H1 (cell line): ENCODE measurements around the gene KCNQ2. TPM values are rescaled to one million over a fixed set of nuclear protein-coding genes. Genes with fewer than 3 reads are reported as not detected.

Experiments
- CTCF ChIA-PET: fragments of 300-600 bp; sonication (Branson Sonifier 250); formaldehyde crosslinking; loops from one replicate; lab custom pipeline; 2021; ENCODE audit not compliant: partially characterized antibody; lab: Charles Lee
- POLR2A ChIA-PET: fragments of 300-600 bp; sonication (Branson Sonifier 250); formaldehyde crosslinking; loops from one replicate; lab custom pipeline; 2021; ENCODE audit warnings: inconsistent platforms; ENCODE audit not compliant: partially characterized antibody; lab: Charles Lee
- DNase-seq, 2 experiments: peaks; one replicate each; pipeline versions ENCODE4 v3.0.0 to v3.0.0-alpha.2; 2010 to 2022; ENCODE audit warnings: low spot score in 2 of 2, low read depth in 1 of 2, mixed read lengths in 1 of 2
- FAIRE-seq: peaks from 2 replicates; lab custom pipeline; 2011; peaks lifted over from hg19 to GRCh38; lab: Jason Lieb, UNC
- H2AFZ ChIP-seq: 2 replicates; pipeline ENCODE4 v1.8.1; 2012; ENCODE audit warnings: low read length, inconsistent platforms
- H2AK5ac ChIP-seq: 2 replicates; pipeline ENCODE4 v1.6.1; 2013; ENCODE audit warnings: low read depth, low read length
- H2BK120ac ChIP-seq: replicated peaks from 2 replicates; pipeline ENCODE3; 2013; ENCODE audit warnings: low read depth, low read length, inconsistent platforms
- H2BK12ac ChIP-seq: 2 replicates; pipeline ENCODE4 v1.6.1; 2013; ENCODE audit warnings: low read depth, low read length
- H2BK15ac ChIP-seq: 2 replicates; pipeline ENCODE4 v1.6.1; 2013; ENCODE audit warnings: low read length
- H2BK20ac ChIP-seq: 2 replicates; pipeline ENCODE4 v1.6.1; 2013; ENCODE audit warnings: low read length
- H2BK5ac ChIP-seq: 2 replicates; pipeline ENCODE4 v1.6.1; 2013; ENCODE audit warnings: low read depth, low read length
- H3K14ac ChIP-seq: 2 replicates; pipeline ENCODE4 v1.6.1; 2013; ENCODE audit warnings: inconsistent platforms; ENCODE audit not compliant: insufficient read length
- H3K18ac ChIP-seq: 2 replicates; pipeline ENCODE4 v1.6.1; 2013; ENCODE audit warnings: low read length; ENCODE audit errors: extremely low read depth
- H3K23ac ChIP-seq: 2 replicates; pipeline ENCODE4 v1.6.1; 2013; ENCODE audit warnings: inconsistent platforms; ENCODE audit not compliant: insufficient read length
- H3K23me2 ChIP-seq: 2 replicates; pipeline ENCODE4 v1.6.1; 2013; ENCODE audit warnings: low read depth, low read length
- H3K27ac ChIP-seq: 2 replicates; pipeline ENCODE4 v1.6.1; 2011; ENCODE audit warnings: low read depth, low read length, inconsistent platforms
- H3K27me3 ChIP-seq, 4 experiments: replicated peaks in 1 of 4; 1 replicate in 1 of 4; 2 replicates in 3 of 4; pipeline versions ENCODE4 v1.6.1 to v1.8.1; 2011 to 2013; ENCODE audit warnings: low read length in 3 of 4, mild to moderate bottlenecking in 3 of 4, inconsistent platforms in 2 of 4, mixed read lengths in 2 of 4, moderate library complexity in 1 of 4; ENCODE audit not compliant: control insufficient read depth in 3 of 4, insufficient read depth in 3 of 4; ENCODE audit errors: extremely low read depth in 1 of 4
- H3K36me3 ChIP-seq, 4 experiments: 2 replicates each; pipeline versions ENCODE4 v1.6.1 to v1.8.1; 2011 to 2013; ENCODE audit warnings: mild to moderate bottlenecking in 4 of 4, low read length in 3 of 4, moderate library complexity in 2 of 4, control low read depth in 1 of 4, inconsistent platforms in 1 of 4; ENCODE audit not compliant: insufficient read depth in 4 of 4, control insufficient read depth in 2 of 4
- H3K4ac ChIP-seq: replicated peaks from 2 replicates; pipeline ENCODE3; 2013; ENCODE audit warnings: low read length, low read depth, mixed read lengths, inconsistent platforms; ENCODE audit not compliant: insufficient read length
- H3K4me1 ChIP-seq, 4 experiments: replicated peaks in 1 of 4; 1 replicate in 1 of 4; 2 replicates in 3 of 4; pipeline versions ENCODE4 v1.6.1 to v1.8.1; 2011 to 2013; ENCODE audit warnings: low read length in 3 of 4, inconsistent platforms in 2 of 4, mixed read lengths in 1 of 4; ENCODE audit not compliant: insufficient read depth in 4 of 4, control insufficient read depth in 3 of 4
- H3K4me2 ChIP-seq, 2 experiments: 2 replicates each; pipeline versions ENCODE4 v1.6.1 to v1.8.1; 2011 to 2013; ENCODE audit warnings: low read depth in 2 of 2, low read length in 2 of 2, control low read depth in 1 of 2, inconsistent platforms in 1 of 2, mild to moderate bottlenecking in 1 of 2; ENCODE audit not compliant: insufficient read depth in 1 of 2
- H3K4me3 ChIP-seq, 4 experiments: fragments of 200-600, 300-600 bp in 1 of 4; sonication (generic), shearing (Covaris generic), sonication (Bioruptor Twin) in 1 of 4; 2 replicates each; pipeline versions ENCODE4 v1.5.1 to v1.8.1; 2011 to 2016; ENCODE audit warnings: low read length in 4 of 4, low read depth in 3 of 4, control low read depth in 2 of 4, inconsistent platforms in 2 of 4, mild to moderate bottlenecking in 2 of 4, mixed read lengths in 1 of 4, moderate library complexity in 1 of 4; ENCODE audit not compliant: insufficient read depth in 2 of 4; ENCODE audit errors: extremely low read depth in 1 of 4
- H3K56ac ChIP-seq: replicated peaks from 2 replicates; pipeline ENCODE3; 2013; ENCODE audit warnings: low read depth, mild to moderate bottlenecking, mixed read lengths, low read length, inconsistent platforms; ENCODE audit not compliant: insufficient read length
- H3K79me1 ChIP-seq: 2 replicates; pipeline ENCODE4 v1.6.1; 2013; ENCODE audit warnings: low read depth, low read length, control low read depth
- H3K79me2 ChIP-seq, 2 experiments: 2 replicates each; pipeline versions ENCODE4 v1.6.1 to v1.8.1; 2012 to 2013; ENCODE audit warnings: low read length in 2 of 2, mild to moderate bottlenecking in 2 of 2, inconsistent platforms in 1 of 2; ENCODE audit not compliant: insufficient read depth in 2 of 2, control insufficient read depth in 1 of 2
- H3K9ac ChIP-seq, 4 experiments: replicated peaks in 1 of 4; 1 replicate in 1 of 4; 2 replicates in 3 of 4; pipeline versions ENCODE4 v1.6.1 to v1.8.1; 2011 to 2013; ENCODE audit warnings: low read depth in 3 of 4, low read length in 3 of 4, control low read depth in 2 of 4, mild to moderate bottlenecking in 2 of 4, moderate library complexity in 2 of 4, inconsistent platforms in 1 of 4; ENCODE audit errors: extremely low read depth in 1 of 4
- H3K9me3 ChIP-seq, 2 experiments: 2 replicates each; pipeline versions ENCODE4 v1.6.1 to v1.8.1; 2012 to 2013; ENCODE audit warnings: mild to moderate bottlenecking in 2 of 2, moderate library complexity in 2 of 2, control low read depth in 1 of 2, inconsistent platforms in 1 of 2, low read depth in 1 of 2, low read length in 1 of 2, mixed read lengths in 1 of 2; ENCODE audit not compliant: insufficient read depth in 2 of 2
- H4K20me1 ChIP-seq, 2 experiments: replicated peaks in 1 of 2; 2 replicates each; pipeline versions ENCODE3 to v1.8.1; 2011 to 2013; ENCODE audit warnings: inconsistent platforms in 2 of 2, low read length in 2 of 2, mild to moderate bottlenecking in 1 of 2; ENCODE audit not compliant: insufficient read depth in 2 of 2, control insufficient read depth in 1 of 2
- H4K5ac ChIP-seq: 2 replicates; pipeline ENCODE4 v1.6.1; 2013; ENCODE audit warnings: low read length, low read depth, mixed read lengths, inconsistent platforms; ENCODE audit not compliant: insufficient read length
- H4K8ac ChIP-seq: 2 replicates; pipeline ENCODE4 v1.8.0; 2013; ENCODE audit warnings: mild to moderate bottlenecking, moderate library complexity, low read length, inconsistent platforms; ENCODE audit not compliant: insufficient read depth; ENCODE audit errors: extremely low read depth
- H4K91ac ChIP-seq: replicated peaks from 2 replicates; pipeline ENCODE3; 2013; ENCODE audit warnings: low read length, mixed read lengths, inconsistent platforms; ENCODE audit not compliant: insufficient read length
- ATF2 ChIP-seq: IDR thresholded peaks from 2 replicates; pipeline ENCODE4 v1.6.1; 2012; ENCODE audit warnings: low read length, inconsistent platforms
- BCL11A ChIP-seq, 2 experiments: IDR thresholded peaks; one replicate each; pipeline ENCODE4 v1.6.1; 2011; ENCODE audit warnings: low read depth in 2 of 2, low read length in 2 of 2, mild to moderate bottlenecking in 2 of 2
- CREB1 ChIP-seq: IDR thresholded peaks from 2 replicates; pipeline ENCODE4 v1.6.1; 2012; ENCODE audit warnings: inconsistent platforms
- E2F6 ChIP-seq: IDR thresholded peaks from 2 replicates; pipeline ENCODE4 v1.6.1; 2012; ENCODE audit warnings: inconsistent platforms
- KDM4A ChIP-seq: IDR thresholded peaks from one replicate; pipeline ENCODE4 v1.7.1; 2012; ENCODE audit warnings: low read depth, mild to moderate bottlenecking, moderate library complexity, low read length, inconsistent platforms; ENCODE audit not compliant: severe bottlenecking
- SIN3A ChIP-seq, 2 experiments: IDR thresholded peaks in 1 of 2; conservative IDR thresholded peaks in 1 of 2; 2 replicates each; pipeline ENCODE4 v1.6.1; 2011 to 2012; ENCODE audit warnings: low read length in 2 of 2, improper control_type of control experiment in 1 of 2, low read depth in 1 of 2, mild to moderate bottlenecking in 1 of 2
- SP4 ChIP-seq: IDR thresholded peaks from 2 replicates; pipeline ENCODE4 v1.6.1; 2012; ENCODE audit warnings: low read length, inconsistent platforms
- SRF ChIP-seq: IDR thresholded peaks from 2 replicates; pipeline ENCODE4 v1.6.1; 2011; ENCODE audit warnings: mild to moderate bottlenecking, low read depth, low read length, moderate library complexity
- WGBS, 2 experiments: shearing (Covaris generic) in 1 of 2; methylation state at CpG; one replicate each; pipeline versions ENCODE4 v1.1.6 to v1.1.7; 2013 to 2015; ENCODE audit warnings: low lambda C conversion rate in 2 of 2, mixed read lengths in 2 of 2, inconsistent platforms in 1 of 2, low coverage in 1 of 2, missing lambda C conversion rate in 1 of 2; ENCODE audit not compliant: insufficient replicate concordance in 2 of 2, insufficient coverage in 1 of 2, insufficient read length in 1 of 2; ENCODE audit errors: extremely low coverage in 1 of 2, missing lambda C conversion rate in 1 of 2; 5-methylcytosine and 5-hydroxymethylcytosine counted together
- polyA plus RNA-seq, 7 experiments: library from polyadenylated mRNA; depleted of rRNA in 3 of 7; stranded (reverse) in 5 of 7; unstranded in 2 of 7; fragments of >200 nt in 5 of 7; fragments of 200-250 nt in 2 of 7; gene quantifications; 1 replicate in 5 of 7; 2 replicates in 1 of 7; 4 replicates in 1 of 7; pipeline versions ENCODE4 v1.2.1 to v1.2.3, GENCODE V29; 2011 to 2013; ENCODE audit warnings: missing spikeins in 2 of 7, mixed read lengths in 2 of 7
- total RNA-seq: library from RNA; stranded (reverse); fragmentation: NEBNext Ultra II Directional; extraction: Animal tissue kit (Norgen Biotek cat#: 25700); gene quantifications from 2 replicates; pipeline ENCODE4 v1.2.1, GENCODE V29; 2021

Gene KCNQ2
- total and polyA plus RNA-seq, 2 of the 8 experiments (the other 6 are each of a cell fraction or from before 2014, with no cell fraction given): 82.6 to 243 TPM

- Histone ChIP-seq H3K23ac (no peak overlapping the region), H2BK12ac (peak overlapping the region; percentile 75; the same call in 1 of the 2 replicates), H2BK15ac (no peak overlapping the region), H2BK5ac (no peak overlapping the region), H2BK120ac (no peak overlapping the region), H3K36me3 (no peaks in the 10 kb centered on the region), H4K5ac (no peak overlapping the region), H4K20me1 (no peaks in the 10 kb centered on the region), H2AK5ac (peak overlapping the region; percentile 13; the same call in 1 of the 2 replicates), H4K91ac (no peak overlapping the region), H3K14ac (no peak overlapping the region), H3K4me2 (peak overlapping the region; percentile 25 to 66; a peak in 2 of 4 replicates), H3K9ac (no peak overlapping the region), H3K27ac (no peak overlapping the region), H3K4me3 (no peak overlapping the region), H3K56ac (no peak overlapping the region), H3K4me1 (peaks cover 3 to 18% (median 13%) of the 10 kb centered on the region in 4 experiments), H3K27me3 (peaks cover 0 to 2% (median 0%) of the 10 kb centered on the region in 4 experiments; a peak in 1 of 7 replicates), H3K79me2 (no peaks in the 10 kb centered on the region), H3K23me2 (no peaks in the 10 kb centered on the region; the same call in none of the 2 replicates), H3K9me3 (no peaks in the 10 kb centered on the region), H2BK20ac (no peak overlapping the region), H3K79me1 (no peaks in the 10 kb centered on the region), H3K18ac (peak overlapping the region; percentile 48; the same call in 1 of the 2 replicates), H3K4ac (no peak overlapping the region), H4K8ac (no peak overlapping the region; the same call in 1 of the 2 replicates), H2AFZ (no peak overlapping the region)
- POLR2A ChIA-PET: interaction anchor here (0.8 to 1.3 kb wide), 6 partner anchors 10 to 266 kb away, joined by 3 to 9 read pairs (median 3); no protein-coding TSS in a partner anchor
- 84% methylated on average over 30 of the region's 31 CpGs; no CpG with 5 or more reads in 1 of the 2 experiments for WGBS, 2 experiments
- DNase-seq (no peak), FAIRE-seq (no peak)
- CTCF ChIA-PET: interaction anchor here (0.5 to 9.9 kb wide), 19 partner anchors 9 to 1014 kb away, joined by 3 to 230 read pairs (median 6); partner anchors contain the start of genes CHRNA4 and COL20A1
- TF ChIP-seq SIN3A (conservative IDR thresholded peaks at IDR 0.05 in 1 of 2, IDR thresholded peaks at IDR 0.05 in 1 of 2; ENCODE audit: low read depth in 1 of 2, low read length in 2 of 2): no peak
- no peak for TF ChIP-seq E2F6
- TF ChIP-seq ATF2: no peak
- no peak for TF ChIP-seq CREB1
- no peak for TF ChIP-seq SRF
- no peak for TF ChIP-seq SP4
- TF ChIP-seq BCL11A (IDR thresholded peaks at IDR 0.05; ENCODE audit: low read depth in 2 of 2, low read length in 2 of 2): no peak
- TF ChIP-seq KDM4A: no peak
Observed at GRCh38 chr20:63376283-63377250, 95.9 kb downstream of the KCNQ2 start.
